Mucosa of descending colon (tissue), 3 donors: ENCODE results near the gene ZFHX2. TPM values are rescaled to one million over a fixed set of nuclear protein-coding genes. Genes with fewer than 3 reads are reported as not detected.

Experiments
- ATAC-seq: fragments of 200-7000 bp; cut with Tn5 transposase; one replicate; pipeline ENCODE4 v1.9.1; 2020; ENCODE audit warnings: mild to moderate bottlenecking, moderate library complexity
- DNase-seq, 3 donors: peaks; one replicate each; pipeline ENCODE4 v3.0.0-alpha.2; 2020
- H3K36me3 ChIP-seq: fragments of 200-600 bp; one replicate; pipeline ENCODE4 v1.8.0; 2021; ENCODE audit warnings: low read depth, mild to moderate bottlenecking
- H3K4me1 ChIP-seq: fragments of 200-600 bp; one replicate; pipeline ENCODE4 v1.8.0; 2021; ENCODE audit warnings: low read depth, mild to moderate bottlenecking
- H3K4me3 ChIP-seq: fragments of 200-600 bp; one replicate; pipeline ENCODE4 v1.8.0; 2021; ENCODE audit warnings: mild to moderate bottlenecking
- H3K9me3 ChIP-seq: fragments of 200-600 bp; one replicate; pipeline ENCODE4 v1.8.0; 2021; ENCODE audit warnings: mild to moderate bottlenecking
- intact Hi-C, 2 donors: fragments of 100-400 bp; cut with DNase I in 1 of 2; cut with micrococcal nuclease in 1 of 2; formaldehyde crosslinking; loops; one replicate each; pipeline versions ENCODE4 v1.11.0 to v1.11.1; 2022; cut with DNase I, micrococcal nuclease
- total RNA-seq, 3 donors: library from RNA; stranded (reverse); fragmentation: NEBNext Ultra II Directional in 2 of 3; extraction: Animal tissue kit (Norgen Biotek cat#: 25700) in 2 of 3; gene quantifications; one replicate each; pipeline versions ENCODE4 v1.2.1 to v1.2.4, GENCODE V29; 2021 to 2023
- TF ChIP-seq, protein P1 (sequence below): fragments of 200-600 bp; IDR thresholded peaks from one replicate; pipeline ENCODE4 v1.8.0; 2022; ENCODE audit warnings: antibody characterized with exemption, mild to moderate bottlenecking
- donor health status: DM: no; HTN: no; CAD: no; lungs with moderate emphysema.
- donor health status: DM: no; HTN: no; CAD: no.
- donor health status: DM: no; HTN: yes; CAD: no.

The ZFHX2 gene
- total RNA-seq, 3 donors from 2014 or later, result 0.92 to 3.2 (median 1.6) TPM

- Histone ChIP-seq H3K4me3 (peak within 1 kb of the TSS; percentile 65), H3K9me3 (no peaks in the 10 kb centered on the region), H3K36me3 (peaks cover 3% of the 10 kb centered on the region), H3K4me1 (peaks cover 24% of the 10 kb centered on the region)
- TF ChIP-seq, protein P1, sequence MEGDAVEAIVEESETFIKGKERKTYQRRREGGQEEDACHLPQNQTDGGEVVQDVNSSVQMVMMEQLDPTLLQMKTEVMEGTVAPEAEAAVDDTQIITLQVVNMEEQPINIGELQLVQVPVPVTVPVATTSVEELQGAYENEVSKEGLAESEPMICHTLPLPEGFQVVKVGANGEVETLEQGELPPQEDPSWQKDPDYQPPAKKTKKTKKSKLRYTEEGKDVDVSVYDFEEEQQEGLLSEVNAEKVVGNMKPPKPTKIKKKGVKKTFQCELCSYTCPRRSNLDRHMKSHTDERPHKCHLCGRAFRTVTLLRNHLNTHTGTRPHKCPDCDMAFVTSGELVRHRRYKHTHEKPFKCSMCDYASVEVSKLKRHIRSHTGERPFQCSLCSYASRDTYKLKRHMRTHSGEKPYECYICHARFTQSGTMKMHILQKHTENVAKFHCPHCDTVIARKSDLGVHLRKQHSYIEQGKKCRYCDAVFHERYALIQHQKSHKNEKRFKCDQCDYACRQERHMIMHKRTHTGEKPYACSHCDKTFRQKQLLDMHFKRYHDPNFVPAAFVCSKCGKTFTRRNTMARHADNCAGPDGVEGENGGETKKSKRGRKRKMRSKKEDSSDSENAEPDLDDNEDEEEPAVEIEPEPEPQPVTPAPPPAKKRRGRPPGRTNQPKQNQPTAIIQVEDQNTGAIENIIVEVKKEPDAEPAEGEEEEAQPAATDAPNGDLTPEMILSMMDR, result no peak
- DNase-seq (peak; percentile 95 to 97 (median 97)), ATAC-seq (peak; percentile 89)
- intact Hi-C loops, result no loop called here
Measured at GRCh38 chr14:23555882-23556699, 4.5 kb upstream of the ZFHX2 start, which contains the start of gene THTPA. TSS of gene THTPA (plus strand) at chr14:23556271. CDS start at chr14:23556758, 487 bp downstream.

- intact Hi-C loops, result no loop called here
- Histone ChIP-seq H3K36me3 (no peaks in the 10 kb centered on the region), H3K4me1 (peaks cover 24% of the 10 kb centered on the region), H3K9me3 (no peaks in the 10 kb centered on the region), H3K4me3 (peak overlapping the region; percentile 65)
- TF ChIP-seq, protein P1, result no peak
- no peak for ATAC-seq
- no peak for DNase-seq
Measured at GRCh38 chr14:23555533-23555881, 3.9 kb upstream of the ZFHX2 start.

- TF ChIP-seq, protein P1, result no peak
- DNase-seq, result peak in 1 of 3 donors; percentile 59
- intact Hi-C loops, result no loop called here
- peak; percentile 13 for ATAC-seq
- Histone ChIP-seq H3K9me3 (no peaks in the 10 kb centered on the region), H3K4me1 (peaks cover 9% of the 10 kb centered on the region), H3K36me3 (no peaks in the 10 kb centered on the region), H3K4me3 (peak overlapping the region; percentile 13)
Measured at GRCh38 chr14:23550812-23551265, 726 bp downstream of the ZFHX2 start.

DNA sequence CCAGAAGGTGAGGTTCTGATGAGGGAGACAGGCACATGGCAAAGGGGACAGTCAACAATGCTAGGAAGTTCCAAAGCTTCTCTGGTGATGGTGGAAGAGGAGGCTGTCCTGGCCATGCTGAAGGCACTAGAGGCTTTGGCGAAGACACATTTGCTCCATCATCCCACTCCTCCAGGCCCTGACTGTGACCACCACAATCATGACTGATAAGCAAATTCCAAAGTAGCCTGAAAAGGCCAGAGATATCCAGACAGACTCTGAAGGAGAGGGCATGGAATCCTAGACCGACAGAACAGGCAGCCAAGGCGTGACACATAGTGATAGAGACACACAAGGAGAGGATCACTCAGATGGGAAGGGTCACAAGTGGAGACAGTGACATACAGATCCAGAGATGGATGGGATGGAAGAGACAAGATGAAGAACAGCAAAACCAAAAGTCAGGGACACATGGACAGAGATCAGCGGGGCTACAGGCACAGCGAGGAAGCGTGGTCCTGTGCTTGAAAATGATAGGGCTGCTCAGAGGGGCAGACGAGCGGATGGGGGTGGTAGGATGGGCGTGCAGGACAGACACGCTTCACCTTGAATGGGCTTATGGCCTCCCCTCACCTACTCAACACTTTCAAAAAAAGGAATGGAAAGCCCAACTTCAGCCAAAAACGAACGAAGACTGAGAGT is 1.3 kb downstream of the ZFHX2 start:
- no peak for ATAC-seq
- TF ChIP-seq, protein P1, result no peak
- H3K4me1 ChIP-seq, result peaks cover 4% of the 10 kb centered on the region

GRCh38 chr14:23548351-23549318 is 2.9 kb downstream of the ZFHX2 start:
- TF ChIP-seq, protein P1, result no peak
- intact Hi-C loops, result no loop called here
- no peaks in the 10 kb centered on the region for H3K9me3 ChIP-seq
- no peak overlapping the region for H3K4me3 ChIP-seq
- no peak for DNase-seq
- ATAC-seq, result no peak
- no peaks in the 10 kb centered on the region for H3K36me3 ChIP-seq
- peaks cover 3% of the 10 kb centered on the region for H3K4me1 ChIP-seq

More for the DNA sequence above, 1.3 kb downstream of the ZFHX2 start:
- intact Hi-C loops, result no loop called here
- no peak overlapping the region for H3K4me3 ChIP-seq
- DNase-seq, result no peak
- H3K9me3 ChIP-seq, result no peaks in the 10 kb centered on the region
- H3K36me3 ChIP-seq, result no peaks in the 10 kb centered on the region
